ENCODE results near the gene ZBTB44.

GRCh38 chr11:130213979-130214281 is 100.8 kb downstream of the ZBTB44 start:
- no peak for TF ChIP-seq EGR1 (IDR thresholded peaks at IDR 0.05; ENCODE audit: low read depth in 2 of 2)
- TF ChIP-seq CTCF (IDR thresholded peaks at IDR 0.05; ENCODE audit: low read depth, low read length, missing input control): no peak
- TF ChIP-seq SP1 (IDR thresholded peaks at IDR 0.05): no peak
- no peak for TF ChIP-seq YY1 (IDR thresholded peaks at IDR 0.05)
- TF ChIP-seq, protein P1, sequence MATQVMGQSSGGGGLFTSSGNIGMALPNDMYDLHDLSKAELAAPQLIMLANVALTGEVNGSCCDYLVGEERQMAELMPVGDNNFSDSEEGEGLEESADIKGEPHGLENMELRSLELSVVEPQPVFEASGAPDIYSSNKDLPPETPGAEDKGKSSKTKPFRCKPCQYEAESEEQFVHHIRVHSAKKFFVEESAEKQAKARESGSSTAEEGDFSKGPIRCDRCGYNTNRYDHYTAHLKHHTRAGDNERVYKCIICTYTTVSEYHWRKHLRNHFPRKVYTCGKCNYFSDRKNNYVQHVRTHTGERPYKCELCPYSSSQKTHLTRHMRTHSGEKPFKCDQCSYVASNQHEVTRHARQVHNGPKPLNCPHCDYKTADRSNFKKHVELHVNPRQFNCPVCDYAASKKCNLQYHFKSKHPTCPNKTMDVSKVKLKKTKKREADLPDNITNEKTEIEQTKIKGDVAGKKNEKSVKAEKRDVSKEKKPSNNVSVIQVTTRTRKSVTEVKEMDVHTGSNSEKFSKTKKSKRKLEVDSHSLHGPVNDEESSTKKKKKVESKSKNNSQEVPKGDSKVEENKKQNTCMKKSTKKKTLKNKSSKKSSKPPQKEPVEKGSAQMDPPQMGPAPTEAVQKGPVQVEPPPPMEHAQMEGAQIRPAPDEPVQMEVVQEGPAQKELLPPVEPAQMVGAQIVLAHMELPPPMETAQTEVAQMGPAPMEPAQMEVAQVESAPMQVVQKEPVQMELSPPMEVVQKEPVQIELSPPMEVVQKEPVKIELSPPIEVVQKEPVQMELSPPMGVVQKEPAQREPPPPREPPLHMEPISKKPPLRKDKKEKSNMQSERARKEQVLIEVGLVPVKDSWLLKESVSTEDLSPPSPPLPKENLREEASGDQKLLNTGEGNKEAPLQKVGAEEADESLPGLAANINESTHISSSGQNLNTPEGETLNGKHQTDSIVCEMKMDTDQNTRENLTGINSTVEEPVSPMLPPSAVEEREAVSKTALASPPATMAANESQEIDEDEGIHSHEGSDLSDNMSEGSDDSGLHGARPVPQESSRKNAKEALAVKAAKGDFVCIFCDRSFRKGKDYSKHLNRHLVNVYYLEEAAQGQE (IDR thresholded peaks at IDR 0.05): no peak
- no peak for TF ChIP-seq GABPA (IDR thresholded peaks at IDR 0.05 in 1 of 2, conservative IDR thresholded peaks at IDR 0.05 in 1 of 2)
